ENCODE measurements around the gene ARHGAP4.
A peak's percentile ranks its signal among the peaks of the same experiment; 100 is the strongest.

The ARHGAP4 gene

GRCh38 chrX:153945956-153946943 lies 20.2 kb upstream of the ARHGAP4 start:
- no peak for DNase-seq (ENCODE audit: low spot score)

- no peak for DNase-seq (ENCODE audit: low spot score)
Measured at GRCh38 chrX:153944800-153945150, 18.7 kb upstream of the ARHGAP4 start.

DNA sequence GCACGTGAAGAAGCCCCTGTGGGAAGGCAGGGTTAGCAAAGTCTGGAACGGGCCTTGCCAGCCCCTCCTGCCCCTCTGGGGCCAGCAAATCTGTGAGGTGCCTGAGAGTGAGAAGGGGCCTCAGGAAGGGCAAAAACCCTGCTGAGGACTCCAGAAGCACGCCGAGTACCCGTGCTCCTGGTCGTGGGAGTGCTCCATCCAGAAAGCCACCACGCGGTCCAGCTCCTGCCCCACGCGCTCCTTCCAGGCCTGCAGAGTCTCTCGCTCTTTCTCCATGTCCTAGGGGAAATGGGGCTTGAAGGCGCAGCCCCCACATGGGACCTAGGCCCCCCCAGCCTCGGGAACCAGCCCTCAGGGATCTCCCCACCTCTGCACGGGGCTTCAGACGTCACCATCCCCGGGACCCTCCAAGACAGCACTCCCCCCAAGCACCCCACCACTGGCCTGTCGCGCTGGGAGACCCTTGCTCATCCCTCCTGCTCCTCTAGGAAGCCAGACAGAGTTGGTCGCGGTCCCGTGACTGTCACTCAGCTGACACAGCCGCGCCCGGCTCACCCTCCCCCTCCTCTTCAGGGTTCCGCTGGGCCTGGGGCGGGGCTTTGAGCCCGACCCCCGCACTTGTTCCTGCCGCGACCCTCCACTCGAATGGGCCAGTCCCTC lies 18.2 kb upstream of the ARHGAP4 start, which contains the start of gene RENBP:
Gene RENBP, minus strand, starts transcription at position 504 of the 660 bp plus-strand sequence. Its CDS starts 33 bp downstream, at position 471.
- peak; percentile 35 for DNase-seq (ENCODE audit: low spot score)

GRCh38 chrX:153941336-153942252 lies 15.5 kb upstream of the ARHGAP4 start:
- no peak for DNase-seq (ENCODE audit: low spot score)

DNA sequence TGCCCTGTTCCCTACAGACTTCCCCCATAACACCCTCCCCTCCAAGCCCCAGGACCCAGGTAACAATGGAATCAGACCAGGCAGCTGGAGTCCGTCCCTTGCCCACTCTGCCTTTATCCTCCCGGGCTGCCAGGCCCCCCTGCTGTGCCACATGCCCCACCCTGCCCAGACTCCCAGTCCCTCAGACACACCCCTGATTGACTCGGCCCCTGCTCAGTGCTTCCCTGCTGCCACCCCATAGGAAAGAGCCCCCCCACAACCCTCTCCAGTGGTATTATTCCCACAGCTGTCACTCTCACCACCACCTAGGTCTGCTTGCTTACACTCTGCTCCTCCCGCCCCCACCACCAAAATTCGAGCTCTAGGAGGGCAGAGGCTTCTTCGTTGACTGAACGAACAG lies 13.5 kb upstream of the ARHGAP4 start:
- no peak for DNase-seq (ENCODE audit: low spot score)

- DNase-seq (ENCODE audit: low spot score) = no peak
Measured at GRCh38 chrX:153938226-153938786, 12.2 kb upstream of the ARHGAP4 start.

GRCh38 chrX:153937056-153937455 lies 11.0 kb upstream of the ARHGAP4 start:
- DNase-seq (ENCODE audit: low spot score) = no peak

DNA sequence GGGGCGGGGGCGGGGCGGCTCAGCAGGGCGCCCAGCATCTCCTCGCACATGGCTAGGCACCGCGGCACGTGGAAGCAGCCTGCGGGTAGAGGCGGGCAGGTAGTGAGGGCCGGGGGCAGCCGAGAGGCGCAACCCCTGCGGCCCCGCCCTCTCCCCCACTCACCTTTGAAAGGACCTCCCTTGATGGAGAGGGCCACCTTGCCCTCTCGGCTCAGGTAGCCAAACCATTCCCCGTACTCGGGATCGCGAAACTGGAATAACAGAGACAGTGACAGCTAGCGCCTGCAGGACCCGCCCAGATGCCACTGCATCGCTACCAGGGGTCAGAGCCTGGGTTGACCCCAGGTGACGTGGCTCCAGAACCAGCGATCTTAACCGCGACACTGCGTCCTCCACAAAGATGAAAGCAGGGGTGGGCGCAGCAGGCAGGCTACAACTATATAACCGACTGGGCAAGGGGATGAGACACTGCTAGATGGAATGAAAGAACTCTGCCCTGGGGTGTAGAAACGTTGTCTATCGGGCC lies 9.3 kb upstream of the ARHGAP4 start:
- no peak for DNase-seq (ENCODE audit: low spot score)

DNA sequence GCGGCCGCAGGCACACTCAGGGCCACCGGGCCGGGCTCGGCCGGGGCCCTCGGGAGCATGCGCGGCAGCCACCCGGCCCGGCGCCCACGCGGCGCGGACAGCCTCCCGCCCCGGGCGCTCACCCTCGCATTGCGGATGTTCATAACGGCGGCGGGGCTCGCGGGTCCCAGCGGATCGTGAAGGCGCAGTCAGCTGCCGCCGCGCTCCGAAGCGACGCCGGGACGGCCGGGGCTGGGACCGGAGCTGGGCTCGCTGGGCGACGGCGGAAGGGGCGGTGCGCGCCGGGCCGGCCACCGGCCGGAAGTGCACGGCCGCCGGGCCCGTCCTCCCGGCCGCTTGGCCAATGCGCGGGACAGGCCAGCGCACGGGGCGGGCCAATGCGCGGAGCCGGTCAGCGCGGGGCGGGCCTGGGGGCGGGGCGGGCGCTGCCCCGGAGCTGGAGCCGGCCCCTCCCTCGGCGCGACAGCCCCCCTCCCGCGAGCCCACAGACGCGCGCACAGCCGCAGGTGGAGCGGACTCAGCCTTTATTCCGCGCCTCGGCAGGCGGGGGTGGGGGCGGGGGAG lies 8.8 kb upstream of the ARHGAP4 start, which contains the start of gene NAA10:
Gene NAA10, minus strand, starts transcription at position 276 of the 564 bp plus-strand sequence. Its CDS starts 133 bp downstream, at position 143.
- DNase-seq (ENCODE audit: low spot score) = peak; percentile 69

GRCh38 chrX:153934148-153934761 lies 8.2 kb upstream of the ARHGAP4 start:
- DNase-seq (ENCODE audit: low spot score) = no peak

DNA sequence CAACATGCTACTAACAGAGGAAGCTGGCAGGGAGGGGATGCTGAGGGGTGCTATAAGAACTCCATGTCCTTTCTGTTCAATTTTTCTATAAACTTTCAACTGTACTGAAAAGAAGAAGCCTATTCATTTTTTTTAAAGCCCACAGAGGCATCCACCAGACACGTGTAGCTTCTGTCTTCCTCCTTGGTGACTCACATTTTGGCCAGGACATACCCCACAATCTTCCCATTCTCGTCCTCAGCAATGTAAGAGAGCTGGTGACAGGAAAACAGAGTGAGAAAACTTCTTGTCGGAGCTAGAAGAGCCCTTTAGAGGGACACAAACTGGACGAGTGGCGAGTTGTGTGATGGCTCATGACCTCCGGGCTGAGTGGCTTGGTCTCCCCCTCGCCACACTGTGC lies 7.7 kb upstream of the ARHGAP4 start:
- DNase-seq (ENCODE audit: low spot score) = no peak

- DNase-seq (ENCODE audit: low spot score) = no peak
Measured at GRCh38 chrX:153932220-153932915, 6.3 kb upstream of the ARHGAP4 start.

DNA sequence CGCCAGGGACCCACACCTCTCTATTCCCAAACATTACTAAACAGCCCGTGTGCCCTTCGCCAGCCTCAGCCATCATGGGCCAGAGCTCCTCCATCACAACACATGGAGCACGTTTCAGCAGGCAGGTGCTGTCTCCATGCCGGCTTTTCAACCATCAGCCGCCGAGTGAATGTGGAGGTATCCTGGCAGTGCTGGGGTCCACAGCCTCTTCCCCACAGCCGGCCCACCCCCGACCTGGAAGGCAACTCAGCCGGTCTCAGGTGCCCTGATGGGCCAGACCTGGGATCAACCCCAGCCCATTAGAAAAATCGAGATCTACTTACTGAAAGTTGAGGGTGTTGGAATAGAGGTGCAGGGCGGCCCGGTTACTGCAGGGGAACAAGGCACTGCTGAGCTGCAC lies 5.7 kb upstream of the ARHGAP4 start:
- DNase-seq (ENCODE audit: low spot score) = no peak

DNA sequence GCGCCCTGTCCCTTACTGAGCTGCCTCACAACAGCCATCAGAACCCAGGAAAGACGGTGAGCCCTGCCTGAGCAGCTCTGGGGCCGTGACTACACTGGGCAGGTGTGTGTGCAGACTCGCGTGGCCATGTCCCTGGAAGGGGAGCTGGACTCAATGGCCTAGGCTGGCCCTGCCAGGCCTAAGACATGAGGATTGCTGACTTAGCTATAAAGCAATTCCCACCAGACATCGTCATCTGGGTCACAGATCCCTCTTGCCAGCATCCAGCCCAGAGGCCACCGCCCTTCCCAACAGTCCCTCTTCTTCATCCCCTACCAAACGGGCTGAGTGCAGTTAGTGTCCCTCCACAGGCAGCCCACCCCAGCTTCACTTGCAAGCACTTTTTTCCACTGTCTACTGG lies 5.1 kb upstream of the ARHGAP4 start:
- DNase-seq (ENCODE audit: low spot score) = no peak

DNA sequence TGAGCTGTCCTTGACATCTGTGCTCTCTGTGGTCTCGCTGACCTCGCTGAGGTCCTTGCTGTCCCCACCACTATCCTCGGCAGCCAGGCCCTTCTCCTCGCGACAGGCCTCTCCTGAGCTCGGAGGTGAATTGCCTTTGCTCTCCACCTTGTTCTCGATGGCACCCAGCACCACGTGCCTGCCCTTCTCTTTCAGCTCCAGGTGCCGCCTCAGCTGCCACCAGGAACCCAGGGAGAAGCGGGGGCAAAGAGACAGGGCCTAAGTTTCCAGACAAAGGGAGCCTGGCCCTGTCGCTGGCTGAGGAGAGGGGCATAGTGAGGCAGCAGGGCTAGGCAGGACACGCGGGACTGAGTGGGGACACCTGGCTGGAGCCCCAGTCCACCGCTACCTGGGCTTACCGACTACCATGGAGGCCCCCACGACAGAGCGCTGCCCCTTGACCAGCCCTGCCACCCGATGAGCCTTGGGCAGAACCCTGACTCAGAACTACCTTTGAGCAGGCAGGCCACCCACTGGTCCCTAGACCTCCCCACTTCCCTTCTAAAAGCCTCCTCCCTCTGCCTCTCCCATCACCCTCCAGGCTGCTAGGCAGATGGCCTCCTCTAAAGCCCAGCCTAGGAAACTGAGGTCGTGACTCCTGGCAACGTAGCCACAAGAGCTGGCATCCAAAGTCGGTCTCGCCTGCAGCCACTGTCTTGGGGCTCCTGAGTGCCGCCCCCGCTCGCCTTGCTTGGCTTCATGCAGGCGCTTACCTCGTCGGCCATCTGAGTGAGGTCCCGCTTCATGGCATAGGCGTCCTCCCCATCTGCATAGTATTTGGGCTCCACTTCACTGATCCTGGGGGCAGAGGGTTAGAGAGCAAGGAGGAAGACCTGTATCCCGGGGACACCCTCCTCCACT lies 4.2 kb upstream of the ARHGAP4 start:
- no peak for DNase-seq (ENCODE audit: low spot score)

DNA sequence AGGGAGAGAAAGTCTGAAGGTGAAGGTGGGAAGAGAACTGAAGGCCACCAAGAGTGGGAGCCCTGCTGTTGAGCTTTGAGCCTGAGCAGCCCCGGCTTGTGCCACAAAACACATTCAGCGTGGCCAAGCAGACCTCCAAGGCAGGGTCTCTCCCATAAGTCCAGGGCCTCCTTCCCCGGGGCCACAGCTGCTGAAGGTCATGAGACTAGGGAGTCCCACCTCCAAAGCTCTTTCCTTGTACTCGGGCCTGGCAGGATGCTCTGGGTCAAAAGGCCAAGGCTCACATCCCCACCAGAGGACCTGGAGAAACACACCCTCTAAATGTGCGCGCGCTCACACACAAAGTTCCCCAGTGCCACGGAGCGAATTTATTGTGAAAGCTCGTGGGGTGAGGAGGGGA lies 3.5 kb upstream of the ARHGAP4 start:
- no peak for DNase-seq (ENCODE audit: low spot score)

GRCh38 chrX:153928846-153929245 lies 2.8 kb upstream of the ARHGAP4 start:
- no peak for DNase-seq (ENCODE audit: low spot score)

GRCh38 chrX:153927922-153928760 lies 2.1 kb upstream of the ARHGAP4 start:
- DNase-seq (ENCODE audit: low spot score) = peak; percentile 98
